Activated naive CD8-positive, alpha-beta T cell treated with anti-CD3 and anti-CD28 coated beads, Interleukin-2, amount 50 U/mL, for 24 hours (primary cell): ENCODE measurements around the gene BMPER.

ENCODE experiments used
- ATAC-seq: fragments of 150-1000 bp; cut with Tn5 transposase; one replicate; pipeline ENCODE4 v1.10.0; 2021
- DNase-seq: peaks from one replicate; pipeline ENCODE4 v3.0.0; 2021
- H3K27ac Mint-ChIP-seq: one replicate; pipeline ENCODE4 v1.8.0; 2021; ENCODE audit warnings: mild to moderate bottlenecking, mixed read lengths
- H3K27me3 Mint-ChIP-seq: one replicate; pipeline ENCODE4 v1.8.0; 2021; ENCODE audit warnings: mixed read lengths
- H3K36me3 Mint-ChIP-seq: one replicate; pipeline ENCODE4 v1.8.0; 2021; ENCODE audit warnings: low read depth, mixed read lengths
- H3K4me1 Mint-ChIP-seq: one replicate; pipeline ENCODE4 v1.8.0; 2021; ENCODE audit warnings: mixed read lengths
- H3K4me3 Mint-ChIP-seq: one replicate; pipeline ENCODE4 v1.8.0; 2021; ENCODE audit warnings: mild to moderate bottlenecking, moderate library complexity, mixed read lengths
- H3K9me3 Mint-ChIP-seq: one replicate; pipeline ENCODE4 v1.8.0; 2021; ENCODE audit warnings: mixed read lengths

Gene BMPER

GRCh38 chr7:33882950-33883670 is 22.2 kb upstream of the BMPER start:
- Mint-ChIP-seq H3K36me3 (no peaks in the 10 kb centered on the region), H3K27ac (no peak overlapping the region), H3K4me1 (no peaks in the 10 kb centered on the region), H3K4me3 (no peak overlapping the region), H3K27me3 (peaks cover 20% of the 10 kb centered on the region), H3K9me3 (no peaks in the 10 kb centered on the region)
- ATAC-seq: no peak
- DNase-seq: no peak

- ATAC-seq (no peak), DNase-seq (no peak)
- peaks cover 21% of the 10 kb centered on the region for H3K27me3 Mint-ChIP-seq
- no peaks in the 10 kb centered on the region for H3K9me3 Mint-ChIP-seq
- no peak overlapping the region for H3K4me3 Mint-ChIP-seq
- H3K27ac Mint-ChIP-seq: no peak overlapping the region
- H3K4me1 Mint-ChIP-seq: no peaks in the 10 kb centered on the region
- no peaks in the 10 kb centered on the region for H3K36me3 Mint-ChIP-seq
Measured at GRCh38 chr7:33883671-33883965, 21.7 kb upstream of the BMPER start.

DNA sequence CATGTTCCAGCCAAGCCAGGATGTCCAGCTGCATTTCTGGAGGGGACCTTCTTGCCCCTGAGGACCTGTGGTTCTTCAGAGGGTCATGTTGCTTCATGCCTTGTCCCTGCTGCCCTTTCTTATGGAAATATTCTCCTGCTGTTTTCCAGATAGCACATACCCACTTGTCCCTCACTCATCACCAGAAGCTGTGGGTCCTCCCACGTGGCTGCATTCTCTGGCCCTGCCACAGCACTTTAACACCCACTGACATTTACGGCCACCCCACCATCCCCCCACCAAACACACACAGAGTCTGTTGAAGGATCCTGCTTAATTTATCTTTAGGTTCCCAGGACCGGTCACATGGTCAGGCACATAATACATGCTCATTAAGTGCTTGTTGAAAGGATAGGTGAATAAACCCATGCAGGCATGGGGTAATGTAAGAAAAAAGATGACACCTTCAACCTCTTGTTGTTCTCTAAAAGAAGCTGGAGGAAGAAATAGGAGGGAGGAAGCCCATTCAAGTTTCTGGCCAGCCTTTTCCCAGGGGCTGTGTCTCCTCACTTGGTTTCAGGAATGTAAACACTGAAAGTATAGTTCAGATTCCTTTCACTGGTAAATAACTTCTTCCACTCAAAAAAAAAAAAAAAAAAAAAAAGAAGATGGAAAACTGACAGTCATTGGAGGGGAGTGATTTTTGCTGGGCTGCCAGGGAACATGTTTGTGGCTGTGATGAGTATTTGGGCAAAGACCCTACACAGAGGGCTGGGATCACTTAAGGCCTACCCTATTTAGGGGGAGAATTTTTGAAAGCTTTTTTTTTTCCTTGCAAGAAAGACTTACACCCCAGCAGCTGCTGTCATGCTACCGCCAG is 19.8 kb upstream of the BMPER start:
- Mint-ChIP-seq H3K27me3 (peaks cover 16% of the 10 kb centered on the region), H3K36me3 (no peaks in the 10 kb centered on the region), H3K9me3 (no peaks in the 10 kb centered on the region), H3K27ac (no peak overlapping the region), H3K4me1 (no peaks in the 10 kb centered on the region), H3K4me3 (no peak overlapping the region)
- no peak for DNase-seq
- ATAC-seq: no peak

DNA sequence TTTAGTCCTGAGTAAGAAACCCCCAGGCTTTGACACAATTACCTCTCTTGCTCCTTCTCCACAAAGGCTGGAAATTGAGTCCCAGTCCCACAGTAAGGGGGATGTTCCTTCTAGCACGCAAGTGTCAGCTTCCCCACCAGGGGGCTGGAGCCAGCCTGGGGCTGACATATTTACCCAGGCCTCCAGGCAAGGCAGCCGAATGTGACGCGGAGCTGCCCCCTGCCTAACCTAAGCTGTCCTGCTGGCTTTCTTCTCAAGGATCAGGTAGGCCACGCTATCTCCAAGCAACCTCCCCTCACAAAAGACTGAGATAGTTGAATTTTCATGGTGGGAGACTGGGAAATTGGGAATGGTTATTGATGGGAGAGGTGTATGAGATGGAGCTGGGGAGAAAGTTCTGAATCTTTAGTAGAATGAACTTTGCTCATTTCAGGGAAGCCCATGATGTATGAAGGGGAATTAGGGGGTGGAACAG is 19.2 kb upstream of the BMPER start:
- Mint-ChIP-seq H3K4me1 (no peaks in the 10 kb centered on the region), H3K4me3 (no peak overlapping the region), H3K9me3 (no peaks in the 10 kb centered on the region), H3K27ac (no peak overlapping the region), H3K36me3 (no peaks in the 10 kb centered on the region), H3K27me3 (peaks cover 9% of the 10 kb centered on the region)
- ATAC-seq: no peak
- no peak for DNase-seq

DNA sequence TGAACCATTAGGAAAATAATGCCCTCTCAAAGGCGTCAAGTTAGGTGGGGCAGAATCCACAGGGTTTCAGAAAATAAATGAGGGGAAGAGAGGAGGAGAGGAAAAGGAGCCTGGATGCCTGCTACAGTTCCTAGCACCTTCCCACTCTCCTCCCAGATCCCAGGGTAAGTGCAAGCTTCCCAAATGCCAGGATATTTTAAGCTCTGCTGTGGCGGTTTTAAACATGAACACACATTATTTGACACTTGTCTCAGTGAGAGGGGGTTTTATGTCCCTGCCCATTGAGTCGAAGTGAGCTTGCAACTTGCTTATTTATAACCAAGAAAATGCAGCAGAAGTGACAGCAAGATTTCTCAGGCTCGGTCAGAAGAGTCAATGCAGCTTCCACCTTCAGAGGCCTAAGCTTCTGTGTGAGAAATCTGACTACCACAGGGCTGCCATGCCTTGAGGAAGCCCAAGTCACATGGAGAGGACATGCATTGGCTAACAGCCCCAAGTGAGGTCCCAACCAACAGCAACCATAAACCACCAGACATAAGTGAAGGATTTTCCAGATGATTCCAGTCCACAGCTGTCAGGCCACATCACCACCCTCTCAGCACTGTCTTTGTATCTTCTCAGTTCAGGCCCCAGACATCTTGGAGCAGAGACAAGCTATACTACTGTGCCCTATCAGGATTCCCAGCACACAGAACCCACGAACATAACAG is 17.9 kb upstream of the BMPER start:
- DNase-seq (no peak), ATAC-seq (no peak)
- Mint-ChIP-seq H3K36me3 (no peaks in the 10 kb centered on the region), H3K4me1 (no peaks in the 10 kb centered on the region), H3K9me3 (no peaks in the 10 kb centered on the region), H3K27ac (no peak overlapping the region), H3K27me3 (peaks cover 13% of the 10 kb centered on the region), H3K4me3 (no peak overlapping the region)

DNA sequence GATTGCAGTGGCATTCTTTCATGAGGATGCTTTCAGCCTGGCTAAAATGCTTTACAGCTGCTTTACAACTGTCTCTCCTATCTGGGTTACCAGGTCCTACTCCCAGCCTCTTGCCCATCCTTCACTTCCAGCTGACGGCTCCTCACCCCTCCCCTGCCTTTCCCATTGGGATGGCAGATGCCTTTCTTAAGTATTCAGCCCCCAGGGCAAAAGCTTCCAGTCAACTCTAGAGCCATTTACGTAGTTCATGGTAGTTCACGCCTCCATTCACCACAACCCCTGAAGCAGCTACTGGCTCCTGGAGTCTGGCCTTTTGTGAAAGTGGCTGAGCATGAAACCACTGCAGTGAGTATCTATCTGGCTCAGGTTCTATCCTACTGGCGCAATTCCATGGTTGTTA is 17.2 kb upstream of the BMPER start:
- Mint-ChIP-seq H3K4me3 (no peak overlapping the region), H3K4me1 (no peaks in the 10 kb centered on the region)

GRCh38 chr7:33892945-33893344 is 12.4 kb upstream of the BMPER start:
- ATAC-seq (no peak), DNase-seq (no peak)
- Mint-ChIP-seq H3K27me3 (peaks cover 25% of the 10 kb centered on the region), H3K27ac (no peak overlapping the region), H3K36me3 (no peaks in the 10 kb centered on the region), H3K9me3 (no peaks in the 10 kb centered on the region), H3K4me1 (peaks cover 3% of the 10 kb centered on the region), H3K4me3 (no peak overlapping the region)

More for the DNA sequence above, 17.2 kb upstream of the BMPER start:
- DNase-seq (no peak), ATAC-seq (no peak)
- Mint-ChIP-seq H3K36me3 (no peaks in the 10 kb centered on the region), H3K27ac (no peak overlapping the region), H3K9me3 (no peaks in the 10 kb centered on the region), H3K27me3 (peaks cover 14% of the 10 kb centered on the region)

DNA sequence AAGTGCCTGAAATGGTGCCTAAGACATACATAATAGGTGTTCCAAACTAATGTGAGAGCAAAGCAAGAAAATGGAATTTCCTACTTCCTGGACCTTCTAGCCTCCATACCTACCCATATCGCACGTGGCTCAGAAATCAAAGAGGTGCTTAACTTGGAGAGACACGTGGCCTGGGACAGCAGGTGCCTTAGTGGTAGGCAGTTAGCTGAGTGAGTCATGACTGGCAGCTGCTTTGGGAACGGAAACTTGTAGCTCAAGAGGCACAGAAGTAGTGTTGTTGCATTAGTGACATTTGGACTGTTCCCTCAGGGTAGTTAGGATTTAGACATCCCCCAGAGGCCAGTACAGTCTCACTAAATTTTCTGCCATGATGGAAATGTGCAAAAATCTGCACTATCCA is 12.0 kb upstream of the BMPER start:
- Mint-ChIP-seq H3K9me3 (no peaks in the 10 kb centered on the region), H3K4me1 (peaks cover 3% of the 10 kb centered on the region), H3K27me3 (peaks cover 23% of the 10 kb centered on the region), H3K4me3 (no peak overlapping the region), H3K36me3 (no peaks in the 10 kb centered on the region), H3K27ac (no peak overlapping the region)
- ATAC-seq (no peak), DNase-seq (no peak)

DNA sequence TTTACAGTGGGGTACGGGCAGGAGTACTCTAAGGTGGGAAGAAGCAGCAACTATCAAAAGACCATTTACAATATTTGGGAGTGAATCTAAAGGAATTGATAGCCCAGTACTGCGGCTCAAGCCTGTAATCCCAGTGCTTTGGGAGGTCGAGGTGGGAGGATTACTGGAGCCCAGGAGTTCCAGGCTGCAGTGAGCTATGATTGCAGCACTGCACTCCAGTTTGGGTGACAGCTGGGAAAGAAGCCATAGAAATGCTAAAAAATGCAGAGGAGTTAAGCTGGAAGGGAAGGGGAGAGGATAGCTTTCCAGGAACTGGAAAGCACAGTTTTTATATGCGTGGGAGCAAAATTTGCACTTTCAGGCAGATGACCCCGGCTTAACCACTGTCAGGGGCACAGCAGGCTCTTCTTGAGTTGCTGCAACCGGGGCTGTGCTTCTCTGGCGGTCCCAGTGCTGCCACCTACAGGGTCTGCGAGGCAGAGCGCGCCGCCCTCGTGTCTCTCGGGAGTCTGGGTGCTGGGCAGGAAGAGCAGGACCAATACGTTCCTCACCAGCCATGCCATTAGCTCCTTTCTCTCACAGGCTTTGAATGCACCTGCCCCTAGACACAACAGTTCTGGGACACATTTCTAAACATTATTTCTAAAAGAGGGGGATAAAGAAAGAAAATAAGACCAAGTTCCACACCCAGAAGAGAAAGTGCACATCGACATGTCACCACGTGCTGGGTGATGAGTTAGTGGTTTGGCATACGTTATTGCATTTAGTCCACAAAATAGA is 10.1 kb upstream of the BMPER start:
- H3K27ac Mint-ChIP-seq: no peak overlapping the region
- peaks cover 3% of the 10 kb centered on the region for H3K4me1 Mint-ChIP-seq
- no peaks in the 10 kb centered on the region for H3K9me3 Mint-ChIP-seq
- DNase-seq (peak; percentile 81), ATAC-seq (peak; percentile 94)
- peaks cover 31% of the 10 kb centered on the region for H3K27me3 Mint-ChIP-seq
- H3K36me3 Mint-ChIP-seq: no peaks in the 10 kb centered on the region
- H3K4me3 Mint-ChIP-seq: peak overlapping the region; percentile 16

DNA sequence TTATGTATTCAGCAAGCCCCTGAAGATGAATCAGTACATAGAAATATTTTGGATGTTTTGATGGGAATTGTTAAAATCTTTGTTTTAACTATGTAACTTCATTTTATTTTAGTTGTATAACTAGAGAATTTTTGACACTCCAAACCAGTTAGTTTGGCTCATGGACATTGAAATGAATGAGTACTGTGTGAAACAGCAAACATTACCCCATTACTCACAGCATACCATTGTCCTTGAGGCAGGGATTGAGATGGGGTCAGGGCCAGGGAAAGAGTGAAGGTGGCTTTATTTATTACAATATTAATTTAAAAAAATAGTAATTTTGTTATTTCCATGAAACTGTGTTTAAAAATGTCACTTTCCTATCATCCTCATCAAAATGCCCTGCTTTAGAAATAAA is 4.8 kb upstream of the BMPER start:
- Mint-ChIP-seq H3K9me3 (no peaks in the 10 kb centered on the region), H3K4me1 (peaks cover 10% of the 10 kb centered on the region), H3K27me3 (peaks cover 54% of the 10 kb centered on the region), H3K27ac (no peak overlapping the region), H3K4me3 (no peak overlapping the region), H3K36me3 (no peaks in the 10 kb centered on the region)
- DNase-seq: no peak
- no peak for ATAC-seq

GRCh38 chr7:33901199-33901598 is 4.1 kb upstream of the BMPER start:
- H3K27me3 Mint-ChIP-seq: peaks cover 56% of the 10 kb centered on the region
- DNase-seq (no peak), ATAC-seq (no peak)
- H3K36me3 Mint-ChIP-seq: no peaks in the 10 kb centered on the region
- no peaks in the 10 kb centered on the region for H3K9me3 Mint-ChIP-seq
- no peak overlapping the region for H3K4me3 Mint-ChIP-seq
- no peak overlapping the region for H3K27ac Mint-ChIP-seq
- peaks cover 9% of the 10 kb centered on the region for H3K4me1 Mint-ChIP-seq

GRCh38 chr7:33901847-33902246 is 3.5 kb upstream of the BMPER start:
- H3K27me3 Mint-ChIP-seq: peaks cover 56% of the 10 kb centered on the region

DNA sequence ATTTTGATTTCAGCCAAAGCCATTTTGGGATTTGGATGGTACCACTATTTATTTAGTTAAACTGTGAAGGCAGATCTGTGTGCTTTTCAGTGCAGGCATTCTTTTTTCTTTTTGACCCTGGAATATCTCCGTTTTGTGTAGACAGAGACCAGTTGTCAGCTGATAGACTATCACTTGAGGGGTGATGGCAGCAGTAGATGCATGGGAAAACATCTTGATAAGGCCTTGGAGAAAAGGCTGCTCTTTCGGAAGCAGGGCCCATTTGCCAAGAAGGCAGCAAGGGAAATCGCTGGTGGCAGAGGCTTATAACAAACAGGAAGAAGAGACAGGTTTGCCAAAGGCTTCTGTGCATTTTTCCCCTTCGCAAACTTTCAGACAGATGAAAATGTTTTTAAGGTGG is 2.6 kb upstream of the BMPER start:
- no peak overlapping the region for H3K27ac Mint-ChIP-seq
- no peak for ATAC-seq

More at GRCh38 chr7:33901847-33902246, 3.5 kb upstream of the BMPER start:
- Mint-ChIP-seq H3K4me1 (peaks cover 9% of the 10 kb centered on the region), H3K4me3 (no peak overlapping the region), H3K9me3 (no peaks in the 10 kb centered on the region), H3K36me3 (no peaks in the 10 kb centered on the region), H3K27ac (no peak overlapping the region)
- ATAC-seq (no peak), DNase-seq (no peak)

More for the DNA sequence above, 2.6 kb upstream of the BMPER start:
- no peaks in the 10 kb centered on the region for H3K36me3 Mint-ChIP-seq
- no peak for DNase-seq
- no peak overlapping the region for H3K4me3 Mint-ChIP-seq
- peaks cover 9% of the 10 kb centered on the region for H3K4me1 Mint-ChIP-seq
- H3K27me3 Mint-ChIP-seq: peaks cover 60% of the 10 kb centered on the region
- no peaks in the 10 kb centered on the region for H3K9me3 Mint-ChIP-seq
